HS-5 (cell line): Measurements from ENCODE around the gene PRDM12.

Experiments
- DNase-seq: peaks from one replicate; pipeline ENCODE4 v3.0.0-alpha.2; 2012; ENCODE audit warnings: low read depth

PRDM12 gene

DNA sequence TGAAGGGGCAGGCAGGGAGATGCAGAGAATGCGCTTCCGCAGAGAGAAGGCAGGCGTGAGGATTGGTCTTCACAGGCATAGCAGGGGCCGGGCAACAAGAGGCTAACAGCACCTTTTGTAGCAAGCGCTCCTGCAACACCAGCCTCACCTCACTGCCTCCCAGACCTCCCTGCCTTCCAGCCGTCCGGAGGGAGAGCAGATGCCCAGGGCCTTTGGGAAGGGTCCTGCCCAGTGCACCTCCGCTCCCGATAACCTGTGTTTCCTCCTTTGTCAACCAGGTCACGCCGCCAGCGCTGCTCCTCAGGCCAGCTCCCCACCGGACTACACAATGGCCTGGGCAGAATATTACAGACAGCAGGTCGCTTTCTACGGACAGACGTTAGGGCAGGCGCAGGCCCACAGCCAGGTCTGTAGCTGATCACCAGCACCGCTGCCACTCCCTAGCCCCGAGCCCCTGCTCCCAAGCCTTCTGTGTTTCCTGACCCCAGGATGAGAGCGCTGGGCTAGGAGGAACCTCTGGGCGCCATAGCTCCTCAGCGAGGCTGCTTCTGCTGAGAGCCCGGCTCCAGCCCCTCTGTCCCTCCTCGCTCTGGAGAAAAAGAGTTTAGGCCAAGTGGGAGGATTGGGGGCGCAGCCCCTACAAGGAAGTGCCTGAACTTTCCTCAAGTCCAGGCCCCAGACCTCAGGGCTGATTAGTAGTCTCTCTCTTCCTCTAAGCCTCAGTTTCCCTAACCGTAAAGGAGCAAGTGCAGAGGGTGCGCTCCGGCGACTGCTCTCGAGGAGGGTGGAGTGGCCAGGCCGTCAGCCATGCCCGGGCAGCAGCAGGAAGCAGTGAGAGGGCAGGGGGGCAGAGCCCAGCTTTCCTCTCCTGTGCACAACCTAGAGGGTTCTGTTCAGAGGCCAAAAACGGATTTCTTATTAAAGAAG lies 28.4 kb upstream of the PRDM12 start:
- DNase-seq, result no peak

DNA sequence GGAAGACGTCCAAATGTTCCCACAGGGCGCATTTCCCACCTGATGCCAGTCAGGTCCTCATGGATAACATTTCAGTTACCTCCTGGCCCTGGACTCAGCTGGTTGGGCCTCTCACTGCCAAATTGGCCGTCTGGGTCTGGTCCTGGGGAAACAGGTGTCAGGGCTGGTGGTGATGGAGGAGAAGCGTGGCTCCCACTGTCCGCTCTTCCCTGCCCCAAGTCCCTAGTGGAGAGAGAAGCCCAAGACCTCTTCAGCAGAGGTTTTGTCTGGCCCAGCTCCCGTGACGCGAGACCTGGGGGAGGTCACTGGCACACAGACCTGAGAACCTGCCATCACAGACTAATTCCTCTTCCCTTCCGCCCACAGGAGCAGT lies 27.8 kb upstream of the PRDM12 start:
- no peak for DNase-seq

DNA sequence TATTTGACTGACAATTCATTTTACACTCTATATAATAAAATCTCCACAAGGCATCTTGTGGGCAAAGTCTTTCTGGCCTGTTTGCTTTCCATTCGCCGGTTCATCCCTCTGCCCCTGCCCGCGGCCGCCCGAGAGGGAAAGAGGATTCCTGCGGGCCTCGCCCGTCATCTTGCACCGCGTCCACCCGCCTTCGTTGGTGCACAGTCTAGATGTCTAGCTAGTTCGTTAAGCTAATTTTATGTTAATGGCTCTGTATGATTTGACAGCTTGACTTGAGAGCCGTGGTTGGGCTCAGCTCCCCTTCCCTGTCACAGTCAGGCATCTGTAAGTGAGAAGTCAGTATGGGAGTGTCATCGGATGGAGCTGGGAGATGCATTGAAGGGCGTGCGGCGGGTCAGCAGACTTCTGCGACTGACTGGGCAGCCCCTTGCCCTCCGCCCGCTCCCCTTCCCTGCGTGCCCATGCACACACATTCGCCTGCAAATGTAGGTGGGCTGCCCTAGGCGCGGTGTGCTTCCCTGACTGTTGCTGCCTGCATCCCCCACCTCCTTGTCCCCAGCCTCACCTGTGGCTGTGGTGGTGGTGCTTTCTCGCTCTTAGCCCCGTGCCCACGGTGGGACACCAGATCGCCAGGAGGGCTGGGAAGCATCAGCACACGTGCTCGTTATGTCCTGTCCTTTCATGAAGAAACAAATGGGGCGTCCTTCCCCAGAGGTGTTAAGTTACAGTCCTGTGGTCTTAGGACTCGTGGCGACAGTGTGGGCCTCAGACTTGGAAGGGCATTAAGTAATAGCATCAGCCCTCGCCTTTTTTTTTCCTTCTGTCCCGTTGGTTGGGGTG lies 25.9 kb upstream of the PRDM12 start:
- no peak for DNase-seq

DNA sequence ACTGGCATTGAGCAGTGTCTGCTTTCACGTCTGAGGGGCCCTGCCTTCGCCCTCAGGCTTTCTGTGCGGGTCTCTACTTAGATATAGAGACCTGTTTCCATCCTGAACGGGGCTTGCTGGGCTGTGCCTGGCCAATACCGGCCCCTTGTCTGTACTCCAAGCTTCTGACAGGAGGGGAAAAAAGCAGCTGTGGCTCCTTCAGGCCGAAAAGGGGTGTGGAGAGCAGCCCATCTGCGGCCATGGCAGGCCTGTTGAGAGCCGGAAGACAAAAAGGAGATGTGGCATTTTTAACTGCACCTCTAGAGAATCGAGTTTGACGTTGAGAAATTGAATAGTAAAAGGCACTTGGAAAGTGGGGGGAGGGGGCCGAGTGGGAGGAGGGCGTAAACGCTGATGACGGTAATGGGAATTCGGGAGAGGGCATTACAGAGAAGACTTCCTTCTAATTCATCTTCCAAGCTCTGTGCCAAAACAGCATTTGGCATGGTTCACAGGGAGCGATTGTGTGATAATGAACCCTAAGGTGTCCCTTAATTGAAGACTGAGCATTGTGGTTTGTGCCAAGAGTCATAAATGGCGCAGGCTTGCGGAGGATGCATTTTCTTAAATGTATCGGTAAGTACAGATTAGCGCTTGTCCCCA lies 25.1 kb upstream of the PRDM12 start:
- DNase-seq, result no peak

DNA sequence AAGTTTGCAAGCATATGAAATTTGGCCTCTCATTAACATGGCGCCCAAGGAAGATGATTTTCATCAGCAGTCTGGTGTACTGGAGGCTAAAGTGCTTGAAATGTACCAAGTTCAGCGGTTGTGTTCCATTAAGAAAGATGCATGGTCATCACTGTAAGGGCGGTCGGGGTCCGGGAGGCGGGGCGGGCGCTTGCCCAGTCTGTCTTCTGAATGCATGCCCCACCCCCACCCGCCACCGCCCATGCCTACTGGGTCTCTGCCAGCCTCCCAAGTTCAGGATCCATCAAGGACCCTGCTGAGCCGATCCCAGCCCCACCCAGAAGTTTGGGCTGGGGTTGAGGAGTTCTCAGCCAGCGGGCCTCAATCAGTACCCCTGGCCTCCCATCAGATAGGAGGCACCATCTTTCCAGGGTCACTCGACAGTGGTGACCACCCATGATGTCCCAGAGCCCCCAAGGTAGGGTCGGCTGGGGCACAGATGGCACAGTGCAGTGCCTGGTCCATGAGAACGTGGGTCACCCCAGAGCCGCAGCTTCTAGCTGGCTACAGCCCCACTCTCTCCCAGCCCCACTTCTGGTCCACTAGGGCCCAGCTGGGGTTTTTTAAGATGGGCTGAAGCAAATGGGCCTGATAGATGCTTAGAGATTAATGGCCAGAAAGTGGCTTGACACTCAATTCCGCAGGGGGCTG lies 24.4 kb upstream of the PRDM12 start:
- no peak for DNase-seq

DNA sequence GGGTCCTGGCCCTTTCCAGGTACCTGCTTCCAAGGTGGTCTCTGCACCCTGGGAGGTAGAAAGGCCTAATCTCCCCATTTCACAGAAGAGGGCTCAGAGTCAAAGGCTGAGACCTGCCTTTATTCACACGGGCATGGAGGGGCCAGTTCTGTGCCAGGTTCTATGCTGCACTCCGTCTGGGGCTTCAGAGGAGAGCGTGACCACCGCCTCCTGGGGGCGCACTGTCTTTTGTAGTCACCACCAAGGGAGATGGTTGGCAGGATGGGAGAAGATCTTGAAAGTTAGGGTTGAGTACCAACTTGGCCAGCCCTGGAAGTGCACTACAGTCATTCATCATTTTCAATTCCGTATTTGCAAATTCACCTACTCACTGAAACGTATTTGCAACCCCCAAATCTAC lies 23.7 kb upstream of the PRDM12 start:
- no peak for DNase-seq

DNA sequence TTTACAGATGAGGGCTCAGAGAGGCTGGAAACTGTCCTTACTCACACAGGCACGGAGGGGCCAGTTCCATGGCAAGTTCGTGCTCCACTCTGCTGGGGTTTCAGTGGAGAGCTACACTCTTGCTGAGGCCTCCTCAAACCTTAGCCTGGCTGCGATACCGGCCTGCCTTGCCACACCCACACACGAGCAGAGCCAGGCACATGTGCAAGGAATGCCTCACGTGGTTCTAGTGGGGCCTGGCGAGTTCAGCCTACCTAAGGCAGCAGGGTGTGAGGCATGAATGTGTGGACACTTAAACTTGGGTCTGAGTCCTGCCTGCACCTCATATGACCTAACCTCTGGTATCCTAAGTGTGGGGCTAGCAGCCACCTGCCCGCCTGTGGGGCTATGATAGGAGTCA lies 21.5 kb upstream of the PRDM12 start:
- DNase-seq, result no peak

DNA sequence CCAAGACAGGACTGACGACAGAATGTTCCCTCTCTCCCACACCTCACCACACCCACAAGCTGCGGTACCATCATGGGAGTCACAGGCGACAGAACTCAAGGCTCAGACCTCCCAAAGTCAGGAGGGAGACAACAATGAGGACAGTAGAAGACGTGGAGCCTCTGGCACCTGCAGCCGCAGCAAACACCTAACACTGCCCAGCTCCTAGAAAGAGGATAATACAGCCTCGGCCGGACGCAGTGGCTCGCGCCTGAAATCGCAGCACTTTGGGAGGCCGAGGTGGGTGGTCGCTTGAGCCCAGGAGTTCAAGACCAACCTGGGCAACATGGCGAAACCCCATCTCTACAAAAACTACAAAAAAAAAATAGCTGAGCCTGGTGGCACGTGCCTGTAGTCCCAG lies 13.2 kb upstream of the PRDM12 start:
- no peak for DNase-seq

DNA sequence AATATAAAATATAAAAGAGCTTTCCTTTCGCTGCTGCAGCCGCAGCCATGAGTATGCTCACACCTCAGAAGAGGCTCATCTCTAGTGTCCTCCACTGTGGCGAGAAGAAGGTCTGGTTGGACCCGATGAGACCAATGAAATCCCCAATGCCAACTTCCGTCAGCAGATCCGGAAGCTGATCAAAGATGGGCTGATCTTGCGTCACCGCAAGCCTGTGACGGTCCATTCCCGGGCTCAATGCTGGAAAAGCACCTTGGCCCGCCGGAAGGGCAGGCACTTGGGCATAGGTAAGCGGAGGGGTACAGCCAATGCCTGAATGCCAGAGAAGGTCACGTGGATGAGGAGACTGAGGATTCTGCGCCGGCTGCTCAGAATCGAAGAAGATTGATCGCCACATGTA lies 12.6 kb upstream of the PRDM12 start:
- DNase-seq, result no peak

DNA sequence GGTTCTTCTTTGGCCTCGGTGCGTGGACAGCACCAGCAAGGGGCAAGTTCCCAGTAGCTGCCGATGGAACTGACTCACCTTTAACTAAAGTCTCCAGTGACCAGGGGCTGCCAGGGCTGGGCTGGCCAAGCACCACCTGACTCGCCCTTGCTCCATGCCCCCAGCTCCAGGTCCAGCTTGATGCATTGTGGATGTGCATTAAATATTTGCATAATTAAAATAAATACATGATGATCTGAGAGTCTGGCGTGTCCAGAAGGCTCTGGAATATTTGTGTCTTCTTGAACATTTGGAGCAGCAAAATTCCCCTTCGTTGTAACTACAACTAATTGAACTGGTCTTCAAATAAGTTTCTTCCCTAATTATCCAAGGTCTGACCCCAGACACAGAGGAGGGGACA lies 9.5 kb upstream of the PRDM12 start:
- DNase-seq, result no peak

DNA sequence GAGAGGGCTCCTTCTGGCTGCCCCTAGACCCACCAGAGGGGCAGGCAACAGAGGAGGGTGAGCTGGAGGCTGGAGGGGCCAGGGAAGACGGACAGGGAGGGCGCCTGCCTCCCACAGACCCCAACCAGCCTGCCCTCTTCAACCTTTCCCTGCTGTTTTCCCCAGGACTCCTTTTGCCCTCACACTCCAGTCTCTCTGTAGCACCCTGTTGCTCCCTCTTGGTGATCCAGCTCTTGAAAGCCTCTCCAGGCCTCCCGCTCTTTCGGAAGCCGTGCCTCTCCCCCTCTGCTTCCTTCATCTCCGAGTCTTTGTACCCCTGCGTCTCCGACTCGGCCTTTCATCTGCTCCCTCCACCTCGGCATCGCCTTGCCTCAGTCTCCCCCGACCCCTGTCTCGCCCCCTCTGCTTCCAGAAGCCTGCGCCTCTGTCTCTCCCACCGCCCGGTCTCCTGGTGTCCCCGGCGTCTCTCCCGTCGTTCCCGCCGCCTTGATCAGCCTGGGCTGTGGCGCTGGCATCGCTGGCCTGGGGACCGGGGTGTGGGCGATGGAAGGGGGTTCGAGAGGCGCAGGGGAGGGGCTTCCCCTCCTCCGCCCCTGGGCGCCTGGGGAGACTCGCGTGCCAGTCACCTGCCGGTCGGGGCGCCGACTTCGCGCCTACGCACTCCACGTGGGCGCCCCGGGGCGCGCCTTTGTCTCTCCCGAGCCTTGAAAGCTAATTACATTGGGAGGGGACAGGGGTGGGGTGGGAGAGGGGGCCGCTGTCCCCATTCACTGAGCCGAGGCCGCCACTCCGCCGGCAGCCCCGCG lies 5.3 kb upstream of the PRDM12 start:
- DNase-seq, result no peak

DNA sequence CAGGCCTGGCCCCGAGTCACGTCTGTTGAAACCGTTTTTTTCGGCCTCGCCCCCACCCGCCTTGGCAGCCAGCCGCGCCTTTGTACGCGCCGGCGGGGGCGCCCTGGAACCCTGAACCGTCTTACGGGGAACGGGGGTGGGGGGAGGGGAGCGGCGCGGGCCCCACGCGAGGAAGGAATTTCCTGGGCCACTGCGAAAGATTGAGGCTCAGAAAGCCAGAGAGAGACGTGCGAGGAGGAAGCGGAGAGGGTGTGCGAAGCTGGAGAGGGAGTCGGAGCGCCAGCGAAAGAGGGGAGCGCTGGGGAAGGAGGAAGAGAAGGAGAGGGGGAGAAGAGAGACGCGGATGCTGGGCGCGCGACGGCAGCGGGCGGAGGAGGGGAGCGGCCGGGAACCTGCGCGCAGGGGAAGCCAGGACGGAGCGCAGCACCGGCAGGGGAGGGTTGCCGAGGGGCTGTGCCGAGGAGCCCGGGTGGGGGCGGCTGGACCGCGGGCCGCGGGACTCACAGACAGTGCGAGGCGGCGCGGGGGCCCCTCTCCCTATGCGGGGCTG lies 4.6 kb upstream of the PRDM12 start:
- DNase-seq, result no peak

DNA sequence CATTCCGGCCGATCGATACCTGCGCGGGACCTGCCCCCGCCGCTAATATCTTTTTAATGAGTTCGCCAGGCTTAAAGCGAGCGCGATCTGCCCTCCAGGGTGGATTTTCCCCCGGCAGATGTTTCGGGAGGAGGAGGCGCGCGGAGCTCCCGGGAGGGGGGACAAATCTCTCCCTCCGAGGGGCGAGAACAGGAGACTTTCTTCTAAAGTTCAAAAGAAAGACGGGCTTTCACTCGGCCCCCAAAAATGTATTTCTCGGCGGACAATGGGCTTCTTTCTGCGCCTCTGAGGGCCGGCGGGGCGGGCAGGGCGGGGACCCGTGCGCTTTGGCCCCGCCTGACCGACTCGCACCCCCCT lies 4.1 kb upstream of the PRDM12 start:
- no peak for DNase-seq

DNA sequence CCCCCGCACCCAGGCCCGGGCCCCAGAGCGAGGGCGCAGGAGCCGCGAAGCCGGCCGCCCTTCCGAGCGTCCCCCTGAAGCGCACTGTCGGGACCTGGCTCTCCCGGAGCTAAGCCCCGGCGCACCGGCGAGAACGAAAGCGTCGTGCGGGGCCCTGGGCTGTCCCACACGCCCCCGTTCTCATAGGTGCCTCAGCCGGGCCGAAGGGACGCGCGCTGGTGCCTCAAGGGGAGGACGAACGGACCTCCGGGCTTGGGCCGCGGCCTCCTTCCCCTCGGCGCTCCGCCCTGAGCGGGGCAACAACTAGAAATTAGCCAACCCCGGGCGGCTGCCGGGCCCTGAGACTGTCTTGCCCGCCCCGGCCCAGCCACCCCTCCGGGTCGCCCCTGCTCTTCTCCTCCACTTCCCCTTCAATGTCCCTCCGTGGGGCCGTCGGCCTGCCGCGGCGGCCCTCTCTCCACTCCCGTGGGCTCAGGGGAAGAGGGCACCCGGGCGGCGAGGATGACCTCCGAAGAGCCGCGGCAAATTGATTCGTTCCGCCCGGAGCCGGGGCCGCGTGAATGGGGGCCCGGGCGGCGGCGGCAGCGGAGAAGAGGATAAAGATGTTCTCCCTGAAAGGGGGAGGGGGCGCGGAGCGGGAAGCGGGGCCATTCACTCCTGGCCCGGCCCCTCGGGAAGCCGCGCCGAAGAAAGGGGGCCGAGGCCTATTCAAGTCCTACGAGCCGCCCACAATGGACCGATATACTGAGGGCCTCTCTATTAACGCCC lies 3.5 kb upstream of the PRDM12 start:
- no peak for DNase-seq

DNA sequence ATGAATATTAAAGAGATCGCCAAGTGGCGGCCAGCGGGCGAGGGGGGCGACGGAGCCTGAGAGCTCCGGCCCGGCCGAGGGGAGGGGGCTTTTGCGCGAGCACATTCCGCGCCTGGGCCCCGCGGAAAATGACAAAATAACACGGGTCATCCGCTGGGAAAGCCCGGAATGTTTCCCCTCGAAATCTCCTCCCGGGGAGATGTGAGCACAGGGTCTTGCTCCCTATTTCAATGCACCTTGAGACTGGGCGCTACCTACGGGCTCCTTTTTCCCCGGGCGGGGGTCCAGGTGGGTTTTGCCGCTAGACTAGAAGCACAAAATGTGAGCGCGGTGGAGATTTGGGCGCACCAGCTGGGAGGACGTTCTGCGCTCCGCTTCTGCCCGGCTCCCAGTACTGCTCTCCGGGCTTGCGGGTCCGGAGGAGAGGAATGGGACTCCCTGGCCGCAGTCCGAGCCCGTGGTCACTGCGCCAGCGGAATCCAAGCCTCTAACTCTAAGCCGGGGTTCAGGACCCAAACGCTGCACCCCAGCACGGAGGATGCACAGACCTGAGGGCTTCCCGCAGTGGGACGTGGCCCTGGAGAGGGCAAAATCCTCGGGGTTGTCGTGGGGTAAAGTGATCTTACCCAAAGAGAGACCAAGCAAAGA lies 2.8 kb upstream of the PRDM12 start:
- DNase-seq, result no peak

DNA sequence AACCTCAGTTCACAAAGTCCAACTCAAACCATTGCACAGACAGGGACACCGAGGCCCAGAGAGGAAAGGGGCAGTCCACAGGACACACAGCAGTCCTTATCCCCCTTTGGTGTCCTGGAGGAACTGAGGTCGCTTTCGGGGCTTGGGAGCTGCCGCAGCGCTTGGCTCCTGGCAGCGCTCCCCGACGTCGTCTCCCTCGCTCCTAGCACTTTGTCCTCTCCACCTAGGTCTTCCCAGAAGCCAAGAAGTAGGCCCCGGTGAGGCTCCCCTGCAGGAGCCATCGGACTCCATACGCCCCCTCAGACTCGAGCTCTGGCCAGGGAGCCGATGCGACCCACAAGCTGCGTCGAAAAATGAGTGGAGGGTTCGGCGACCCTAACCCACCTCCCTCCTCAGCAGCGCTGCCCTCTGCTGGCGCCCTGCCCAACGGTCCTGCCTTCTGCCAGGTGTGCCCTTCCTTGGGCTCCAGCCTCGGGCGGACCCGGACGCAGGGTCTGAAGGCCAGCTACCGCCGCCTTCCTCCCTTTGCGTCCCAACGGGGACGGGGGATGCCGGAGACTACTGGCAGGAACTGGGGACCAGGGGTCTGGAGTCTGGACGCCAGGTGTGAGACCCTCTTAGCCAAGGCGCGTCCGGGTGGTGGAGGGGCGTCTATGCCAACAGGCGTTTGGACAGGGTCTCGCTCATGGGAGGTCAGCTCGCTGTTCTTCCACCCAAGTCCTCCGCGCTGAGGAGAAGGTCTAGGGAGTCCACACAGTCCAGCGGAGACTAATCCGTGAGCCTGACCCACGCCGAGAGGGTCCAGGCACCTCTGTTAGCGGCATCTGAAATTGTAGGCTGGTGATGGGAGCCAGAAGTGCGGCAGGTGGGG lies 2.1 kb upstream of the PRDM12 start:
- DNase-seq, result no peak

DNA sequence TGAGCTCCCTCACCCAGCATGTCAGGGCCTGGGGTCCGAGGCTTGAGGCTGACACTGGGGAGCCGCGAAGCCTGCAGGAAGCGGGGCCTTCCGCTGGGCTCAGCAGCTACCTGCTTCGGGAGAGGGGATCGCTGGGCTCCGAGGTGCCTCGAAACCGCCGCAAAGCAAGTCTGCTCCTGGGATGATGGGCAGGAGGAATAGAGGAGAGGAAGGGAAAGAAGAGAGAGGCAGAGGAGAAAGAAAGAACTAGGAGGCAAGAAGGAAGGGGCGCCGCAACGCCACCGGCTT lies 1.5 kb upstream of the PRDM12 start:
- no peak for DNase-seq

DNA sequence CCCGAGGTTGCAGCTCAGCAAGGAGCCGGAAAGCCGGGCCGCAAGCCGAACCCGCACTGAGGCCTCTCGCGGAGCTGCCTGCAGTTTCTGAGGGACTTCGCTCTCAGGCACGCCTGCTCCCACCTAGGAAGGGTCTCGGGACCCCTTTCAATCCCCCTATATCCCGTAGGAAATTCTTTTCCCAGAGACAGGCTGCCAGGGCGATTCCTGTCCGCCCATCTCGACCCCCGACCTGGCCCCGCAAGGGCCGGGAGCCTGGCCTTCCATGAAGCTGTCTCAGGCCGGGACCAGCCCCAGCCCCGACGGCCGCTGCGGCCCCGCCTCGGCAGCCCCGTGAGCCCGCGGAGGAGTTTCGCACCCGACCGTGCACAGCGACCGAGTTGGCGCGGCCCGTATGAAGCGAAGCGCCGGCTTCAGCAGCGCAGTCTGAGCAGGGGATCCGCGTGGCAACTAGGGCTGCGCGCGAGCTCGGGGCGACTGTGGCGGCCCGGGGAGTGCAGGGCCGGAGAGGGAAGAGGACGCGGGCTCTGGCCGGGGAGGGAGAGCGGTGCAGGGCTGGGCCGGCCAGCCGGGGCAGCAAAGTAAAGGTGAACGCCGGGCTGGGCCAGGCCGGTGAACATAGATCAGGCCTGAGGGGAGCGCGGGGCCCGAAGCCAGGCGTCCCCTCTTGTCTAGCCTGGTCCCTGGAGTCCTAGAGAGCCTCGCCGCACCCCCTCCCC lies 977 bp upstream of the PRDM12 start:
- no peak for DNase-seq

DNA sequence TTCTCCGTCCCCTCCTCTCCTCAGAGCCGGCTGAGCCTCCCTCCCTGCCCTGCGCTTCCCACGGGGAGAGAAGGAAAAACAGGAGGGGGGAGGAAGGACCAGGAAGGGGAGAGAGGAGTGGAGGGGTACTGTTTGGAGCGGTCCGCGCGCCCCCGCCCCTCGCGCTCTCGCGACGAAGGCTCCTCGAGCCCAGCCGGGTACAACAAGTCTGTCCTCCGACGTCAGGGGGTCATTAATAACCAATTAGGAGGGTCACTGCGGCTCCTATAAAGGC lies 480 bp upstream of the PRDM12 start:
- DNase-seq, result no peak
